Fibroblast of lung (primary cell): ENCODE results near the gene TNS2. TPM values are rescaled to one million over a fixed set of nuclear protein-coding genes. Genes with fewer than 3 reads are reported as not detected.

Experiments used
- DNase-seq, 2 donors: peaks; one replicate each; pipeline versions ENCODE4 v3.0.0 to v3.0.0-alpha.2; 2010; ENCODE audit warnings: low read depth in 2 of 2
- H2AFZ ChIP-seq: 2 replicates; pipeline ENCODE4 v1.5.1; 2012; ENCODE audit warnings: low read length, control low read depth, inconsistent platforms
- H3K27ac ChIP-seq: 2 replicates; pipeline ENCODE4 v1.5.1; 2011; ENCODE audit warnings: low read length, control low read depth; ENCODE audit not compliant: insufficient read depth
- H3K27me3 ChIP-seq: 2 replicates; pipeline ENCODE4 v1.5.1; 2011; ENCODE audit warnings: mild to moderate bottlenecking, low read length; ENCODE audit not compliant: control insufficient read depth, insufficient read depth
- H3K36me3 ChIP-seq: 2 replicates; pipeline ENCODE4 v1.5.1; 2011; ENCODE audit warnings: low read length; ENCODE audit not compliant: control insufficient read depth, insufficient read depth
- H3K4me1 ChIP-seq: 2 replicates; pipeline ENCODE4 v1.5.1; 2011; ENCODE audit warnings: low read length; ENCODE audit not compliant: control insufficient read depth, insufficient read depth; ENCODE audit errors: extremely low read depth
- H3K4me2 ChIP-seq: 2 replicates; pipeline ENCODE4 v1.5.1; 2011; ENCODE audit warnings: low read length, control low read depth; ENCODE audit not compliant: insufficient read depth; ENCODE audit errors: extremely low read depth
- H3K4me3 ChIP-seq, 4 experiments: fragments of 200-600 bp in 1 of 4; sonication (generic) in 1 of 4; replicated peaks in 1 of 4; 2 replicates each; pipeline ENCODE4 v1.5.1; 2011 to 2016; ENCODE audit warnings: low read length in 4 of 4, low read depth in 3 of 4, mild to moderate bottlenecking in 3 of 4, control low read depth in 2 of 4, inconsistent platforms in 1 of 4, mixed read lengths in 1 of 4; ENCODE audit not compliant: insufficient read depth in 1 of 4; ENCODE audit errors: control extremely low read depth in 1 of 4
- H3K79me2 ChIP-seq: 2 replicates; pipeline ENCODE4 v1.5.1; 2012; ENCODE audit warnings: mild to moderate bottlenecking, low read length, inconsistent platforms; ENCODE audit not compliant: control insufficient read depth, insufficient read depth
- H3K9ac ChIP-seq: 2 replicates; pipeline ENCODE4 v1.5.1; 2011; ENCODE audit warnings: mild to moderate bottlenecking, low read length, control low read depth; ENCODE audit not compliant: insufficient read depth
- H3K9me3 ChIP-seq: 2 replicates; pipeline ENCODE4 v1.5.1; 2012; ENCODE audit warnings: low read depth, low read length; ENCODE audit not compliant: control insufficient read depth, insufficient read depth
- H4K20me1 ChIP-seq: 2 replicates; pipeline ENCODE4 v1.5.1; 2011; ENCODE audit warnings: low read length; ENCODE audit not compliant: control insufficient read depth, insufficient read depth; ENCODE audit errors: extremely low read depth
- CTCF ChIP-seq, 2 donors: IDR thresholded peaks in 1 of 2; conservative IDR thresholded peaks in 1 of 2; 1 replicate in 1 of 2; 2 replicates in 1 of 2; pipeline ENCODE4 v1.5.1; 2011 to 2012; ENCODE audit warnings: low read length in 2 of 2, control low read depth in 1 of 2, inconsistent platforms in 1 of 2, low read depth in 1 of 2, mild to moderate bottlenecking in 1 of 2
- EZH2 ChIP-seq: IDR thresholded peaks from 2 replicates; pipeline ENCODE4 v1.5.1; 2012; ENCODE audit warnings: low read length, control low read depth, mild to moderate bottlenecking; ENCODE audit errors: missing control alignments
- polyA plus RNA-seq, 2 donors: library from polyadenylated mRNA; depleted of rRNA in 1 of 2; stranded (reverse) in 1 of 2; unstranded in 1 of 2; fragments of >200 nt; gene quantifications; 2 replicates each; pipeline ENCODE4 v1.2.1, GENCODE V29; 2011 to 2012; ENCODE audit warnings: missing spikeins in 1 of 2
- total RNA-seq: library from RNA; depleted of rRNA; stranded (reverse); fragments of >200 nt; gene quantifications from 2 replicates; pipeline ENCODE4 v1.2.1, GENCODE V29; 2014

The TNS2 gene
- total and polyA plus RNA-seq, 2 donors (not counting 1 experiment from before 2014, with no cell fraction given): 35.3 to 60.6 TPM

GRCh38 chr12:53096759-53097158, 46.9 kb downstream of the TNS2 start:
- peak overlapping the region; percentile 96 for H3K27ac ChIP-seq
- no peak overlapping the region for H2AFZ ChIP-seq
- H3K4me3 ChIP-seq: peak overlapping the region; percentile 72 to 84 (median 77)
- peaks cover 11% of the 10 kb centered on the region for H3K4me1 ChIP-seq
- H3K4me2 ChIP-seq: peak overlapping the region; percentile 95
- H3K9ac ChIP-seq: peak overlapping the region; percentile 61
- H4K20me1 ChIP-seq: no peaks in the 10 kb centered on the region
- no peaks in the 10 kb centered on the region for H3K9me3 ChIP-seq
- TF ChIP-seq EZH2 (no peak), CTCF (conservative IDR thresholded peaks at IDR 0.05 in 1 of 2, IDR thresholded peaks at IDR 0.05 in 1 of 2; ENCODE audit: low read depth in 1 of 2, low read length in 2 of 2) (no peak)
- H3K27me3 ChIP-seq: no peaks in the 10 kb centered on the region
- H3K36me3 ChIP-seq: peaks cover 8% of the 10 kb centered on the region
- DNase-seq: no peak
- peaks cover 3% of the 10 kb centered on the region for H3K79me2 ChIP-seq

GRCh38 chr12:53097207-53097563, 47.3 kb downstream of the TNS2 start:
- Histone ChIP-seq H3K27me3 (no peaks in the 10 kb centered on the region), H2AFZ (peak overlapping the region; percentile 13), H3K36me3 (peaks cover 8% of the 10 kb centered on the region), H3K4me1 (peaks cover 11% of the 10 kb centered on the region), H3K4me3 (peak overlapping the region; percentile 72 to 84 (median 77)), H3K9me3 (no peaks in the 10 kb centered on the region), H4K20me1 (no peaks in the 10 kb centered on the region), H3K79me2 (peaks cover 3% of the 10 kb centered on the region), H3K4me2 (peak overlapping the region; percentile 95), H3K9ac (peak overlapping the region; percentile 61), H3K27ac (peak overlapping the region; percentile 96)
- TF ChIP-seq CTCF (conservative IDR thresholded peaks at IDR 0.05 in 1 of 2, IDR thresholded peaks at IDR 0.05 in 1 of 2; ENCODE audit: low read depth in 1 of 2, low read length in 2 of 2) (no peak), EZH2 (no peak)
- peak; percentile 55 to 61 for DNase-seq

- Histone ChIP-seq H3K4me2 (peak within 1 kb of the TSS; percentile 95), H3K9ac (peak within 1 kb of the TSS; percentile 73), H3K4me1 (peaks cover 11% of the 10 kb centered on the region), H3K4me3 (peak within 1 kb of the TSS; percentile 72 to 85 (median 77)), H3K27me3 (no peaks in the 10 kb centered on the region), H3K9me3 (no peaks in the 10 kb centered on the region), H3K36me3 (peaks cover 8% of the 10 kb centered on the region), H3K79me2 (peaks cover 3% of the 10 kb centered on the region), H2AFZ (peak within 1 kb of the TSS; percentile 13), H3K27ac (peak within 1 kb of the TSS; percentile 96), H4K20me1 (no peaks in the 10 kb centered on the region)
- TF ChIP-seq EZH2: no peak
- TF ChIP-seq CTCF (conservative IDR thresholded peaks at IDR 0.05 in 1 of 2, IDR thresholded peaks at IDR 0.05 in 1 of 2; ENCODE audit: low read depth in 1 of 2, low read length in 2 of 2): no peak
- DNase-seq: peak; percentile 45 to 64
Measured at GRCh38 chr12:53097564-53098353, 47.9 kb downstream of the TNS2 start, which contains the start of gene IGFBP6. Gene IGFBP6, plus strand, starts transcription at chr12:53097667. Its CDS starts 51 bp downstream, at chr12:53097718.
